BLaER1 treated with 17β-estradiol and CSF1 and Interleukin-3, amounts not matched to agents 10 nM and 100 nM (cell line): Measurements from ENCODE around the gene ANGPTL4.
"Not testable (repeated sequence)": the region's sequence is repeated elsewhere in the genome, so short reads cannot be mapped to it uniquely, and the experiment has no call there.

Experiments used
- H3K27ac ChIP-seq, 11 experiments: shearing (Covaris generic); formaldehyde crosslinking; 2 replicates each; pipeline ENCODE4 v1.8.1; 2022
- H3K27me3 ChIP-seq, 11 experiments: shearing (Covaris generic); formaldehyde crosslinking; 2 replicates each; pipeline ENCODE4 v1.8.1; 2022
- H3K36me3 ChIP-seq, 11 experiments: shearing (Covaris generic); formaldehyde crosslinking; 2 replicates each; pipeline ENCODE4 v1.8.1; 2022
- H3K4me1 ChIP-seq, 10 experiments: shearing (Covaris generic); formaldehyde crosslinking; 2 replicates each; pipeline ENCODE4 v1.8.1; 2022
- H3K4me2 ChIP-seq, 11 experiments: shearing (Covaris generic); formaldehyde crosslinking; 2 replicates each; pipeline ENCODE4 v1.8.1; 2022
- H3K4me3 ChIP-seq, 10 experiments: shearing (Covaris generic); formaldehyde crosslinking; 2 replicates each; pipeline ENCODE4 v1.8.1; 2022
- H3K9ac ChIP-seq, 11 experiments: shearing (Covaris generic); formaldehyde crosslinking; 2 replicates each; pipeline ENCODE4 v1.8.1; 2022
- H3K9me3 ChIP-seq, 11 experiments: shearing (Covaris generic); formaldehyde crosslinking; replicated peaks in 1 of 11; 2 replicates each; pipeline ENCODE4 v1.8.1; 2022
- H4K20me1 ChIP-seq, 11 experiments: shearing (Covaris generic); formaldehyde crosslinking; 2 replicates each; pipeline ENCODE4 v1.8.1; 2022
- Cebpa-rat ChIP-seq, 11 experiments: shearing (Covaris generic); IDR thresholded peaks; 2 replicates each; pipeline ENCODE4 v1.8.1; 2022

Gene ANGPTL4

DNA sequence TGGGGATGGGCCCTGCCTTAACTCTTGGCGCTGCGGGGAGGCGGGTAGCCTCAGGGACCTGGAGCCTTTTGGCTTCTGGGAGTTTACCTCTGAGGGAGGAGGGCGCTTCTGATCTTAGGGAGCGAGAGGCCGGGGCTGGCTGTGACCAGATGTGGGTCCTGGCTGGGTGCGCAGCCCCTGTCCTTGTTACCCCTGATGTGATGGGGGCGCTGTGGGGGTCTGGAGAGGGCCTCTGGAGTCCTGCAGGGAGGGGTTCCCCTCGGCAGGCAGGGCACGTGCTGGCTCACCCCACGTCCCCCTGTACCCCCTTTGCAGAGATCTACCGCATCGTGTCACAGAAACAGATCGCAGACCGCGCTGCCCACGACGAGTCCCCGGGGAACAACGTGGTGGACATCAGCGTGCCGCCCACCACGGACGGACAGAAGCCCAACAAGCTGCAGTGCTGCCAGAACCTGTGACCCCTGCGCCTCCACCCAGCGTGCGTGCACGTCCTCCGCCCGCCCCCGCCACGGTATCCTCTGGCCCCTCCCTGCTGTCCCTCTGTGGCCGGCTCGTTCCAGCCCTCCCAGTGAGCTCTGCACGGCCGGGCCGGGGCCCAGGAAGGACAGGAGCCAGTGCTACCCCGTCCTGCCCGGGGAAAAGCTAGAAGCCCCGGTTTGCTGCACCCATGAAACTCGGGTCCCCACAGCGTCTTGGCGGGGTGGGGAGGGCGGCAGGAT is 39.3 kb downstream of the ANGPTL4 start:
- Histone ChIP-seq H3K27ac (no peak overlapping the region), H3K9me3 (no peaks in the 10 kb centered on the region), H3K4me1 (peaks cover 0 to 10% (median 4%) of the 10 kb centered on the region in 10 experiments; a peak in 14 of 20 replicates), H4K20me1 (peaks cover 5 to 47% (median 32%) of the 10 kb centered on the region in 11 experiments), H3K36me3 (peaks cover 46 to 79% (median 58%) of the 10 kb centered on the region in 11 experiments), H3K9ac (no peak overlapping the region), H3K4me3 (no peak overlapping the region), H3K27me3 (no peaks in the 10 kb centered on the region), H3K4me2 (no peak overlapping the region)
- TF ChIP-seq Cebpa-rat (IDR thresholded peaks at IDR 0.05) = no peak

DNA sequence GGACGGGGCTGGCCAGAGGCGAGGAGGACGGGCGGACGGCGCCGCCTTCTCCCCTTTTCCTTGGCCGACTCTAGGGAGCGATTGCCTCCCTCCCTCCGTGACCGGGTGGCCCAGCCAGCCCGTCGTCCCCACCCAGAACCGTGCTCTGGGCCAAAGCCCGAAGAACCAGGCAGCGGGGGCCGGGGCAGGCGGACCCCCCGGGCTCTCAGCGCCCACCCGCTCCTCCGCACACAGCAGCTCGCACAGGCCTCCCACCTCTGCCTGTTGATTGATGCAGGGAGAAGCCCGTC is 39.8 kb downstream of the ANGPTL4 start:
- TF ChIP-seq Cebpa-rat (IDR thresholded peaks at IDR 0.05) = no peak
- peaks cover 0 to 5% (median 0%) of the 10 kb centered on the region in 10 experiments; a peak in 1 of 20 replicates for H3K4me1 ChIP-seq
- no peak overlapping the region for H3K4me2 ChIP-seq
- H3K9me3 ChIP-seq = no peaks in the 10 kb centered on the region
- no peak overlapping the region for H3K4me3 ChIP-seq
- H3K27ac ChIP-seq = no peak overlapping the region
- peaks cover under 1 to 42% (median 27%) of the 10 kb centered on the region in 11 experiments; a peak in 18 of 22 replicates for H4K20me1 ChIP-seq
- H3K9ac ChIP-seq = no peak overlapping the region
- H3K36me3 ChIP-seq = peaks cover 46 to 74% (median 54%) of the 10 kb centered on the region in 11 experiments
- H3K27me3 ChIP-seq = no peaks in the 10 kb centered on the region

DNA sequence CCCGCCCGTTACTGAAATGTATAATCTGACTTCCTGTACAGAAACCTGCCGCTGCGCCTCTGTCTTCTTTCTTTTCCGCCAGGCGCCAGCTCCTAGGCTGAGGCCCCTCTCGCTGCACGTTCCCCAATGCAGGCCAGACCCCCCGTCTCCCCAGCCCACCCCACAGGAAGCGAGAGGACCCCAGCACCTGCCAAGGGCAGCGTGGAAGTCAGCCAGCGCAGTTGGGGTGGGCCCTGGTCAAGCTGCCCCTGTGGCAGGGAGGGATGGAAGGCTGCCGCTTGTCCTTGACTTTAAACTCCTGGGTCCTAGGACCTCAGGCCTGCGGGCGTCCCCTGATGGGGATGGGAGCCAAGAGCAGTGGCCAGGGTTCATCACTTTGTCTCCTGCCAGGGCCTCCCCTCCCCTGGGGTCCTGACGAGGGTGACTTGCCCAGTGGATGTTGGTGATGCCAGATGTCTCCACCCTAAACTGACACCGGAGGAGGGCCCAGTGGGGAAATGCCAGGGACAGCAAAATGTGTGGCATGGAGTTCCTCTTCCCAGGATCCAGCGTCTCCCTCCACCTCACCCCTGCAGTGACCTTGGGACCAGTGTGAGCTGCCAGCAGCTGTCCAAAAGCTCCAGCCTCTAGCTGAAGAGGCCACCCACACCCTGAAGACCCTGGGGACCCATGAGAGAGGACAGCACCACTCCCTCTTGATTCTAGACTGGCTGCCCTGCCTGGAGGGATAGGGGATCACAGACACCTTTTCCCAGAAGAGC is 40.6 kb downstream of the ANGPTL4 start:
- H3K9me3 ChIP-seq = no peaks in the 10 kb centered on the region
- H3K36me3 ChIP-seq = peaks cover 42 to 69% (median 48%) of the 10 kb centered on the region in 11 experiments
- no peaks in the 10 kb centered on the region for H3K27me3 ChIP-seq
- no peaks in the 10 kb centered on the region for H3K4me1 ChIP-seq
- H4K20me1 ChIP-seq = peaks cover 0 to 34% (median 19%) of the 10 kb centered on the region in 11 experiments; a peak in 17 of 22 replicates
- no peak for TF ChIP-seq Cebpa-rat (IDR thresholded peaks at IDR 0.05)
- H3K9ac ChIP-seq = peak overlapping the region in 1 of 11 experiments; percentile 19; a peak in 1 of 22 replicates
- no peak overlapping the region for H3K27ac ChIP-seq
- no peak overlapping the region for H3K4me2 ChIP-seq
- H3K4me3 ChIP-seq = no peak overlapping the region

DNA sequence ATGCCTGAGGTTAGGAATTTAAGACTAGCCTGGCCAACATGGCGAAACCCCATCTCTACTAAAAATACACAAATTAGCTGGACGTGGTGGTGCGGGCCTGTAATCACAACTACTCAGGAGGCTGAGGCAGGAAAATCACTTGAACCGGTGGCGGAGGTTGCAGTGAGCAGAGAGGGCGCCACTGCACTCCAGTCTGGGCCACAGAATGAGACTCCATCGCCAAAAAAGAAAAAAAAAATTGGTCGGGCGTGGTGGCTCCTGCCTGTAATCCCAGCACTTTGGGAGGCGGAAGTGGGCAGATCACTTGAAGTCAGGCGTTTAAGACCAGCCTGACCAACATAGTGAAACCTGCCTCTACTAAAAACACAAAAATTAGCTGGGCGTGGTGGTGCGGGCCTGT is 46.8 kb downstream of the ANGPTL4 start:
- H4K20me1 ChIP-seq, H3K9me3 ChIP-seq, H3K9ac ChIP-seq, H3K4me3 ChIP-seq, H3K27me3 ChIP-seq: not testable (repeated sequence)
- Histone ChIP-seq H3K4me1 (peaks cover 7 to 50% (median 14%) of the 10 kb centered on the region in 10 experiments), H3K36me3 (peaks cover 0 to 15% (median under 1%) of the 10 kb centered on the region in 11 experiments; a peak in 7 of 22 replicates), H3K27ac (peak overlapping the region in 1 of 11 experiments; percentile 9; a peak in 3 of 22 replicates), H3K4me2 (peak overlapping the region in 4 of 11 experiments; percentile 0 to 67 (median 39); a peak in 6 of 22 replicates)

DNA sequence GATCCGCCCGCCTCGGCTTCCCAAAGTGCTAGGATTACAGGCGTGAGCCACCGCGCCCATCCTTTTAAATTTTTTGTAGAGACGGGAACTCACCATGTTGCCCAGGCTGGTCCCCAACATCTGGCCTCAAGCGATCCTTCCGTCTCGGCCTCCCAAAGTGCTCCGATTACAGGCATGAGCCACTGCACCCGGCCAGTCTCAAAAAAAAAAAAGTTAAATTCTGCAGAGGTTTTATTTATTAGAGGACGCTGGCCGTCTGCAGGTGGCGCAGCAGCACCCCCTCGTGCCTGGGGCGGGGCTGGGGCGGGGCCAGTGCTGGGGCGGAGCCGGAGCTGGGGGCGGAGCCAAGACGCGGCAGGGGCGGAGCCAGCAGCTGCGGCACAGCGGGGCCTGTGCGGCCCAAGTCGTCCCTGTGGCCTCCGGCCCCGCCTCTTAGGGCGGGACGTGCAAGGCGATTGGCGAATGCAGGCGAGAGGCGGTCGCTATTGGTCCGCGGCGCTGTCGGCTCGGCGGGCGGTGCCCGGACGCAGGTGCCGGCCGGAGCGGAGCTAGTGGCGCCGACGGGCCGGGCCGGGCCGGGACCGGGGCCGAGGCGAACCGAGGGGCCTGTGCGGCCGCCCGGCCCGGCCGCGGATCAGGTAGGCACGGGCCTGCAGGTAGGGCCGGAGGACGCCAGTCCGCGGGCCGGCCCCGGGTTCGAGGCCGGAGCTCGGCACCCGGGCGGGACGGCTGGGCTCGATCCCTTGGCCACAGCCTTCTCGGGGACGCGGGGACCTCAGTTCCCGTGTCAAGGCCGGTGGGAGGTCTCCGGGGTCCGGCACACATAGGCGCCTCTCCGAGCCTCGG is 49.1 kb downstream of the ANGPTL4 start, which contains the start of gene MARCHF2:
MARCHF2 (plus strand) TSS at position 523 of the 846 bp plus-strand sequence. CDS start 8,536 bp downstream, outside the sequence.
- Histone ChIP-seq H3K4me1 (peaks cover 7 to 71% (median 16%) of the 10 kb centered on the region in 10 experiments), H4K20me1 (no peaks in the 10 kb centered on the region; a peak in 1 of 22 replicates), H3K27ac (peak within 1 kb of the TSS; percentile 50 to 84 (median 70); a peak in 21 of 22 replicates), H3K4me2 (peak within 1 kb of the TSS; percentile 89 to 100 (median 95)), H3K27me3 (no peaks in the 10 kb centered on the region), H3K36me3 (no peaks in the 10 kb centered on the region), H3K9me3 (no peaks in the 10 kb centered on the region), H3K9ac (peak within 1 kb of the TSS; percentile 69 to 94 (median 82)), H3K4me3 (peak within 1 kb of the TSS; percentile 72 to 98 (median 79))
- TF ChIP-seq Cebpa-rat (IDR thresholded peaks at IDR 0.05) = no peak

DNA sequence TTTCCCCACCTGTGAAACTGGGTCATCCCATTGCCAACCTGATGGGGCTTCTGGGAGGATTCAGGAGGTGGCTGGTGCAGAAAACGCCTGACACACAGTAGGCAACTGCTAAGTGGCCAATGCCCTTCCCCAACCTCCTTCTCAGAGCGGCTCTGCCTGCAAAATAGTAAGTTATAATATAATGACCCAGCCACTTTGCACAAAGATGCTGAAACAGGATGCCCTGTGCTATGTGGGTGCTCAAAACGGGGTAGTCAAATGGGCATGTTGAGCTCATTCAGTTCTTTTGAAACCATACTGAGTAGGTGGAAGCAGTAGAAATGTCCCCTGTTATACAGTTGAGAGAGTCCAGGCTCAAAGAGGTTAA is 49.7 kb downstream of the ANGPTL4 start:
- Histone ChIP-seq H3K4me1 (peaks cover 7 to 77% (median 18%) of the 10 kb centered on the region in 10 experiments), H4K20me1 (no peaks in the 10 kb centered on the region; a peak in 1 of 22 replicates), H3K4me3 (peak overlapping the region; percentile 72 to 98 (median 79)), H3K36me3 (no peaks in the 10 kb centered on the region; a peak in 1 of 22 replicates), H3K4me2 (peak overlapping the region; percentile 89 to 100 (median 95)), H3K9ac (peak overlapping the region; percentile 69 to 94 (median 82)), H3K27me3 (no peaks in the 10 kb centered on the region), H3K27ac (peak overlapping the region in 10 of 11 experiments; percentile 50 to 84 (median 70); a peak in 19 of 22 replicates), H3K9me3 (no peaks in the 10 kb centered on the region)
- TF ChIP-seq Cebpa-rat (IDR thresholded peaks at IDR 0.05) = no peak

DNA sequence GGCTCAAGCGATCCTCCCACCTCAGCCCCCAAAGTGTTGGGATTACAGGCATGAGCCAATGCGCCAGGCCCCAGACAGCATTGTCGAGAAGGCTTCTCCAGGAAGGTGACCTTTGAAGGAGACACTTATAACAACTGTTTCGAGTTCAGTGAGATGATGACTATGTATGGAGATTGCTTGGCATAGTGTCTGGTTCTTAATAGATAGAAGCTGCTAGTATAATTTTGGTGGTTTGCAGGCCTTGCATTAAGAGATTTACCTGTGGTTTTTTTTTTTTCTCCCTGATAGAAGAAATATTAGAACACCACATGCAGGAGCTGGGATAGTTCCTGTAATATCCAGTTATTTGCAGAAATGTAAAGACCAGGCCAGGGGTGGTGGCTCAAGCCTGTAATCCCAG is 52.8 kb downstream of the ANGPTL4 start:
- H3K9ac ChIP-seq = no peak overlapping the region
- H3K27ac ChIP-seq = no peak overlapping the region
- no peaks in the 10 kb centered on the region; a peak in 1 of 22 replicates for H4K20me1 ChIP-seq
- no peaks in the 10 kb centered on the region for H3K27me3 ChIP-seq
- H3K4me1 ChIP-seq = peaks cover 7 to 62% (median 13%) of the 10 kb centered on the region in 10 experiments
- peaks cover 0 to 5% (median 0%) of the 10 kb centered on the region in 11 experiments; a peak in 4 of 22 replicates for H3K36me3 ChIP-seq
- H3K4me2 ChIP-seq = peak overlapping the region in 3 of 11 experiments; percentile 59 to 76 (median 60); a peak in 4 of 22 replicates
- no peaks in the 10 kb centered on the region for H3K9me3 ChIP-seq
- no peak for TF ChIP-seq Cebpa-rat (IDR thresholded peaks at IDR 0.05)
- H3K4me3 ChIP-seq = no peak overlapping the region
